ENCODE data around the gene ATXN1. TPM values are rescaled to one million over a fixed set of nuclear protein-coding genes. Genes with fewer than 3 reads are reported as not detected.

ATXN1 gene
- total and polyA plus RNA-seq, 2 donors from 2014 or later = 4.2 to 58.2 TPM

DNA sequence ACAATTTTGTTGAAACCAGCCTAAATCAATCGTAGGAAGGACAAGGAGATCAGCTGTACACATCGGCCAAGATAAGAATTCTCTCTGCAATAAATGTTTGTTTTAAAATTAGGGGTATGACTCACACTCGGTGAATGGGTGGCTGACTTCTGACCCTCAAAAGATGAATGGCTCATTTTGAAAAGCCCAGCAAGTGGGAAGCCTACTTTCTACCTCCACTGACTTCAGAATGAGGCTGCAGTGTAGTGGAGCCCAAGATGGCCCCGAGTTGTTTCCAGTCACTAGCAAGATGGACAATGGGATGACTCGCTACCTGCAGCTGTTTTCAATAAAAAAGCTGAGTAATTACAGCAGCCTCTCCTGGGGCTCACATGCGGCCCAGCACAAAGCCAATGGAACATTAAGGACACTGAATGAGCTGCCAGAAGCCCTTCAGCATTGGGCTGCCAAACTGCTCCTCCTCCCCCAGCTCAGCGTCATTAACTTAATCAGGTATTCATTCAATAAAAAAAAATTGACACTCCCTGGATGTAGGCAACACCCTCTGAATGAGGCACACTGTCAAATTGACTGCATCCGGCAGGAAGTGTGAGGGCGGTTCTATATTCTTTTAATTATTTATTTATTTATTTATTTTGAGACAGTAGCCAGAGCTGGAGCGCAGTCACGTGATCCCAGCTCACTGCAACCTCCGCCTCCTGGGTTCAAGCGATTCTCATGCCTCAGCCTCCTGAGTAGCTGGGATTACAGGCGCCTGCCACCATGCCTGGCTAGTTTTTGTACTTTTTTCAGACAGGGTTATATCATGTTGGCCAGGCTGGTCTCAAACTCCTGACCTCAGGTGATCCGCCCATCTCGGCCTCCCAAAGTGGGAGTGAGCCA, 415.6 kb downstream of the ATXN1 start:
- peaks cover 0 to 5% (median 0%) of the 10 kb centered on the region in 3 donors for H3K4me1 ChIP-seq (ENCODE audit: control insufficient read depth in 2 of 3, insufficient read depth in 2 of 3, low read depth in 1 of 3, low read length in 3 of 3)
- no peaks in the 10 kb centered on the region for H3K36me3 ChIP-seq (ENCODE audit: control insufficient read depth in 2 of 3, insufficient read depth in 3 of 3, low read length in 3 of 3)
- H3K9me3 ChIP-seq (ENCODE audit: control insufficient read depth in 2 of 3, insufficient read depth in 1 of 3, low read length in 3 of 3) = no peaks in the 10 kb centered on the region
- intact Hi-C loops (cut with DNase I) = no loop called here
- TF ChIP-seq CTCF (IDR thresholded peaks at IDR 0.05; ENCODE audit: borderline replicate concordance, extremely low read depth, insufficient read depth) = no peak
- H3K4me3 ChIP-seq (ENCODE audit: low read length in 3 of 3) = no peak overlapping the region
- H3K9ac ChIP-seq (ENCODE audit: low read length in 3 of 3) = no peak overlapping the region
- DNase-seq = no peak
- H3K27ac ChIP-seq (ENCODE audit: low read depth in 2 of 2, low read length in 2 of 2) = peak overlapping the region in 1 of 2 donors; percentile 41
- no peaks in the 10 kb centered on the region for H3K27me3 ChIP-seq (ENCODE audit: control insufficient read depth, insufficient read depth, low read length)
- FAIRE-seq = no peak

DNA sequence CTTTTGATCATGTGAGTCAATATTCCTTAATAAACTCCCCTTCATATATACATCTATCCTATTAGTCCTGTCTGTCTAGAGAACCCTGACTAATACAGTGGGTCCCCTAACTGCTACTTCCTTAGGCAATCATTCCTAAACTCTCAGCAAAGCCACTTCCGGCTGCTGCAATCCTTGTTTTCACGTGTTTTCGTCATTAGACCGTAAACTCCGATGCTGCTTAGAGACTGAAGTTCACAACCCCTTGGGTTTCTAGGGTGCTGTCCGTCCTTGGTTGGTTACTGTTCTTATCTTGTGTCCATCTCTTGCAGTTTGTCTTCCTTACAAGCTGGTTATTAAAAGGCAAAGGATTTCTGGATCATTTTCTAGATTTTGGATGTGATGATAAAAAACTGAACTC, 416.5 kb downstream of the ATXN1 start:
- TF ChIP-seq CTCF (IDR thresholded peaks at IDR 0.05; ENCODE audit: borderline replicate concordance, extremely low read depth, insufficient read depth) = no peak
- peaks cover 0 to 5% (median 0%) of the 10 kb centered on the region in 3 donors for H3K4me1 ChIP-seq (ENCODE audit: control insufficient read depth in 2 of 3, insufficient read depth in 2 of 3, low read depth in 1 of 3, low read length in 3 of 3)
- intact Hi-C loops (cut with DNase I) = no loop called here
- DNase-seq = peak in 2 of 5 donors; percentile 35 to 51
- peak overlapping the region in 1 of 2 donors; percentile 41 for H3K27ac ChIP-seq (ENCODE audit: low read depth in 2 of 2, low read length in 2 of 2)
- FAIRE-seq = no peak
- no peaks in the 10 kb centered on the region for H3K36me3 ChIP-seq (ENCODE audit: control insufficient read depth in 2 of 3, insufficient read depth in 3 of 3, low read length in 3 of 3)
- no peaks in the 10 kb centered on the region for H3K27me3 ChIP-seq (ENCODE audit: control insufficient read depth, insufficient read depth, low read length)
- no peaks in the 10 kb centered on the region for H3K9me3 ChIP-seq (ENCODE audit: control insufficient read depth in 2 of 3, insufficient read depth in 1 of 3, low read length in 3 of 3)
- no peak overlapping the region for H3K9ac ChIP-seq (ENCODE audit: low read length in 3 of 3)
- H3K4me3 ChIP-seq (ENCODE audit: low read length in 3 of 3) = no peak overlapping the region

- Histone ChIP-seq H3K36me3 (ENCODE audit: control insufficient read depth in 2 of 3, insufficient read depth in 3 of 3, low read length in 3 of 3) (no peaks in the 10 kb centered on the region), H3K27me3 (ENCODE audit: control insufficient read depth, insufficient read depth, low read length) (no peaks in the 10 kb centered on the region), H3K4me1 (ENCODE audit: control insufficient read depth in 2 of 3, insufficient read depth in 2 of 3, low read depth in 1 of 3, low read length in 3 of 3) (peaks cover 0 to 13% (median 6%) of the 10 kb centered on the region in 3 donors), H3K27ac (ENCODE audit: low read depth in 2 of 2, low read length in 2 of 2) (no peak overlapping the region), H3K4me3 (ENCODE audit: low read length in 3 of 3) (no peak overlapping the region), H3K9ac (ENCODE audit: low read length in 3 of 3) (no peak overlapping the region), H3K9me3 (ENCODE audit: control insufficient read depth in 2 of 3, insufficient read depth in 1 of 3, low read length in 3 of 3) (no peaks in the 10 kb centered on the region)
- TF ChIP-seq CTCF (IDR thresholded peaks at IDR 0.05; ENCODE audit: borderline replicate concordance, extremely low read depth, insufficient read depth) = no peak
- FAIRE-seq = no peak
- intact Hi-C loops (cut with DNase I) = no loop called here
- no peak for DNase-seq
Observed at GRCh38 chr6:16343593-16343992, 417.7 kb downstream of the ATXN1 start.
